HG03378 (cell line): Measurements from ENCODE around the gene POU3F3.

Source experiments
- ATAC-seq: cut with Tn5 transposase; IDR thresholded peaks from one replicate; pipeline ENCODE4 v1.9.1; 2021; ENCODE audit warnings: mild to moderate bottlenecking, moderate library complexity; ENCODE audit not compliant: unreplicated experiment

The POU3F3 gene

DNA sequence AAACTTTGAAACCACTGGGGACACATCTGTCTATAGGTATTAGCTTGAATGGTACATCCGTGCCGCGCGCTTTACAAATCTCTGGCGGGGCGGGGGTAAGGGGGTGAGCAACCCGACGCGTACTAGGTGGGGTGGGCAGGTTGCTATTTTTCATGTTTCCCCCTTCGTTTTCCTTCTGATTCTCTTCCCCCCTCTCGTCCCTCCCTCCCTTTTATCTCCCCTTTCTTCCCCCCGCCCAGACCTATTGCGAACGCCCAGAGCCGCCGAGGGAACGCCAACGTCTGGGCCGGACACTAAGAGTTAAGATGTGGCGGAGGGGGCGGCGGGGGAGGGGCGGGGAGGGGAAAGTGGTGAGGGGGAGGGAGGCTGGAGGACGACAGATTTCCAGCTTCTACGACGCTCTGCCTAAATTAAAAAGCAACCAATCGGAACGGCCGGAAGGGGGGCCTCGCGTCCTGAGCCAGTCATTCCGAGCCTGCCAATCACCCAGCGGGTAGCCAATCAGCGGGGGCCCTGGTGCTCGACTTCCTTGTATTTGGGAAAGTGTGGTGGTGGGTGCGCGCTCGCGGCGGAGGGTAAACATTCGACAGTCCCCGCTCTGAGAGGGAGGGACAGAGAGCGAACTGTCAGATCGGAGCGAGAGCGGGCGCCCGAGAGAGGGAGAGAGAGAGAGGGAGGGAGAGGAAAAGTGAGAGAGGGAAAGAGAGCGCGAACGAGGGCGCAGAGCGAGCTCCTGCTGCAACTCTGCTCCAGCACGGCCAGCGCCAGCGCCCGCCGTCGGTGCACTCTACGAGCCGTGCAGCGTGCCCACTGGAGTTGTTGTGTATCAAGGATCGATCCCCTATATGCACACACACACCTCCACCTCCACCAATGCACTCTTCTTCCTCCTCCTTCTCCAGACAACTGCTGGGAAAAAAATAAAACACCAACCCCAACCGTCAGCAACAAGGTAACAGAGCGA lies at the start of gene POU3F3:
Gene POU3F3, plus strand, starts transcription at position 582 of the 964 bp plus-strand sequence. CDS start 1,396 bp downstream, outside the sequence.
- no peak for ATAC-seq

DNA sequence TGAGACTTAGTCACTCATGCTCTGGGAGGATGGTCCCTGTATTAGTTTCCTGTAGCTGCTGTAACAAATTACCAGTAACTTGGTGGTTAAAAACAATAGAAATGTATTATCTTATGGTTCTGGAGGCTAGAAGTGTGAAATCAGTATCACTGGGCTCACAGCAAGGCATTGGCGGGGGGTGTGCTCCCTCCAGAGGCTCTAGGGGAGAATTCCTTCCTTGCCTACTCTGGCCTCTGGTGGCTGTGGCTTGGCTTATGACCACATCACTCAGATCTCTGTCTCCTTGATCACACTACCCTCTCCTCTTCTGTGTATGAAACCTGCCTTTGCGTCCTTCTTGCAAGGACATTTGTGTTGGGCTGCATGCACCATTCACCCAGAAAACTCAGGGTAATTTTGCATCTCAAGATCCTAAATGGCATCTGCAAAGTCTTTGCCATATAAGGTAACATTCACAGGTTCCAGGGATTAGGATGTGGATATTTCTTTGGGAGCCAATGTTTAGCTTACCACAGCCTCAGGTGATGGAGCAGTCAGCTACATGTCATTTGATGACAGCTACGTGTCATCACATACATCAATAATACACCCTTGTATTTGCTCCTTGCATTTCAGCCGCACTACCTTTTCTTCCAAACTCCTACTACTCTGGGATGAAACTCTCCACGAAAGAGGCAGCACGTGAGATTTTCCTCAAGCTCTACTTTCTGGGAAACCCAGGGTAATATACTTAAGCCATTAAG lies 49.6 kb upstream of the POU3F3 start:
- ATAC-seq: no peak

DNA sequence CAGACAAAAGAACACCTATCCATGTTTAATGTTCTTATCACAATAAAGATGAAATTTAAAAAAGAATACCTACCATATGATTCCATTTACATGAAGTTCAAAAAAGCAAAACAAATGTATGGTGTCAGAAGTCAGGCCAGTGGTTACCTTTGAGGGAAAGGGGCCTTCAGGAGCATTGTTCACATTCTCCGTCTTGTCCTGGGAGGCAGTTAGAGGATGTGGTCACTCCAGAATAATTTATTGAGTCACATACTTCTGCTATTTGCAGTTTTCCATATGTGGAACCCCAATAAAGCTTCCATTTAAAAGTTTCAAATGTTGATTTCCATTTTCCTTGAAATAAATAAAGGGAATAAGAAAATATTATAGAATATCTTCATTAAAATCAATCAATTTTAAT lies 41.6 kb upstream of the POU3F3 start:
- ATAC-seq: no peak

DNA sequence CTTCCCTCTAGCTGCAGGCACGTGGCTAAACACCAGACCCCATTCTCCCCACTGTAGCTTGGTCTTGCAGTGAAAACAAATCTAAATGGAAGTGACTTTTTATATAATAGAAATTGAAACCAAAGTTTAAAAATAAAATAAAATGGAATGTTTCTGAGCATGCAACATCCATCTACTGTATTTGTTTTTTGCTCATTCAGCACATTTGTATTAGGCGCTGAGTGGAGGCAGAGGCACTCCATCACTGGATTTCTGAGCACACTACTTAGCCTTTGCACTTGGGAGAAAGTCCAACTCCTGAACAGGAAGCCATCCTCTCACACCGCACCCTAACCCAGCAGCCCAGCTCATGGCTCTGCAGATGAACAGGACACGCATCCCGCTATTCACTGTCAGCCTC lies 37.8 kb upstream of the POU3F3 start:
- ATAC-seq: no peak

DNA sequence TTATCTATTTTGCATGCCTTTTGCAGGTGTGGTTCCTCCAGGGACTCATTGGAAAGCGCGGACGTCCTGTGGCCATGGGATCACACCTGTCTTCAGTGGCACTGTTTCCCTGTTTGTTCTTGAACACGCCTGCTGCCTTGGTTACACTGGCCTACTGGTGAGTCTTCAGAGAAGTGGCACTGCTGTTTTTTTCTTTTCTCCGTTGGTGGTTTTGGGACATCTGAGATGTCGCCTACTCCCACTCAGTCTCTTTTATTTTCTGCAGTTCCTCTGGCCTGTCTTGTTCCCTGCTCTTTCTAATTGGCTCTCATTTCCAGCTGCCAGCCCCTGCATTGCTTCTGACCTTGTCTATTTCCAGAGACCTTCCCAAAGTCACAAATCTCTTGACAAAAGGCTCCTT lies 35.7 kb upstream of the POU3F3 start:
- ATAC-seq: no peak

DNA sequence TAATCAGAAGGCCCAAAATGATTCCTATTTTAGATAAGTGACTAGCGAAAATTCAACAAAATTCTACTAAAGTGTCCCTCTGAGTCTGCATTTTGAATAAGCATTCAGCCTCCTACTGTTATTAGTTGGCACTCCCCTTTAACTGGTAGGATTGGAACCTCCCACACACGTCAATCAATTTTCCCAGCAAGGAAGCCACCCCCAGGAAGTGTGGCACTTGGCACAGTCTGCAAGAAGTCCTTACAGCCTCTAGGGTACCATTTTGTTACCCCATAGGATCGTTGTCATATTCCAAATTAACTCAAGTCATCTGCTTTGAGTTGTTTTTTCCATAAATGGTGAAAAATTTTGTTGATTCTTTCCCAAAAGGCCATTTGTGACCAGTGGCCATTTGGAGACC lies 33.8 kb upstream of the POU3F3 start:
- no peak for ATAC-seq

DNA sequence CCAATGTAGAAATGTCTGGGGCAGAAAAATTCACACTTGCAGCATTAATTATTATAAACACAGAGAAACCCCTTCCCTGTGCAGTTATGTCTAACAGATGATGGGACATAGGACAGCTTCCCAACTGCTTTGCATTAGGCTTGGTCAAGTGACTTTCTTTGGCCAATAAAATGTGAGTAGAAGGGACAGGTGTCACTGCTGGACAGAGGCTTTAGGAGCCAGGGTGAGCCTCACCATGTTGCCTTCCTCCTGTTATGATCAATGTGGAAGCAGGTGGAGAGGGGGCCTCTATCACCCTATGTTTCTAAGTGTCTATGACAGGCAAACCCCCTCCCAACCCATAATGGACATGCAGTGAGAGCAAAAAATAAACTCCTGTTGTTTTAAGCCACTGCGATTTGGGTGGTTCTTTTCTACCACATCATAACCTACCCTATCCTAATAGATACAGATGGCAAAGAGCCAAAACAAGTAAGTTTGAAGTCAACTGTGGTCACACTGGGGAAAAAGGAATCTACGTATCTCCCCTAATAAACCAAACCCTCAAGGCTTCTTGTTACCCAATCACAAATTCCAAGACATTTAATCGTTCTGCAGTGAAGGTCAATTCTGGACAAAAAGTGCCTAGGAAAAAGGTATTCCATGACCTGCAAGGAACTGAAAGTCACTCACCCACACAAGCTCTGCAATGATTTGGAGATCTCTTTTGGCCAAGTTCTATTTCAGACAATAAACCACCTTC lies 28.6 kb upstream of the POU3F3 start:
- no peak for ATAC-seq

DNA sequence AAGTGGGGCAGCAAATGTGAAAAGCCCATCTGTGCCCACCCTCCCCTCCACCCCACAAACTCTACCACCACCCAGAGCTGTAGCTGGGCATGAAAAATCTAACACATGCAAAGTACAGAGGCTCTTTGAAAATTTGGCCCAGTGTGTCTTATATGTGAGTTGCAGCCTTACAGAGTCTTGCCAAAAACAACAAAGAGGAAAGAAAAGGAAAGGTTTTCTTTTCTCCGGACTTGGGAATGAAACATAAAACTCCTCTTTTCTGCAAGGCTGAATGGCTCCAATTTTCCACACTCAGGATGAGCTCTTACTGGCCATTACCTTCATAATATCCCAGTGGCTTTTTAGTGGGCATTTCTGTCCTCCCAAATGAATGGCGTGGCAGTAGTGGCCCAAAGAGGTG lies 27.9 kb upstream of the POU3F3 start:
- no peak for ATAC-seq

DNA sequence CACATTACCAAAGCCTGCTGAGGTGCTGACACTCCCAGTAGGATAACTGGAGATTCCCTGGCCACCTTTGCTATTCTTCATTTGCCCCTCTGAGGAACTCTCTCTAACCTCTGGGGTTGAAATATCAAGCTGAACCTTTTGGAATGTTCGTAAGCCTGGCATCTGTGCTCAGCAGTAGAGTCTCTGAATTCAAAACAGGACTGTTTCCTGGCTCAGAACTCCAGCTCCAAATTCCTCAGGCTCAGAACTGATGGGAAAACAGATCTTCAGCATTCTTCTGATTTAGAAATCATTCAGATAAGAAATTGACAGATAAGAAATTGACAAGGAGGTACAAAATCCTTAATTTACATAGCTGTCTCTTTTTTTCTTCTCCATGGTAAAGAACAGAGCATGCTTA lies 22.2 kb upstream of the POU3F3 start:
- ATAC-seq: no peak

DNA sequence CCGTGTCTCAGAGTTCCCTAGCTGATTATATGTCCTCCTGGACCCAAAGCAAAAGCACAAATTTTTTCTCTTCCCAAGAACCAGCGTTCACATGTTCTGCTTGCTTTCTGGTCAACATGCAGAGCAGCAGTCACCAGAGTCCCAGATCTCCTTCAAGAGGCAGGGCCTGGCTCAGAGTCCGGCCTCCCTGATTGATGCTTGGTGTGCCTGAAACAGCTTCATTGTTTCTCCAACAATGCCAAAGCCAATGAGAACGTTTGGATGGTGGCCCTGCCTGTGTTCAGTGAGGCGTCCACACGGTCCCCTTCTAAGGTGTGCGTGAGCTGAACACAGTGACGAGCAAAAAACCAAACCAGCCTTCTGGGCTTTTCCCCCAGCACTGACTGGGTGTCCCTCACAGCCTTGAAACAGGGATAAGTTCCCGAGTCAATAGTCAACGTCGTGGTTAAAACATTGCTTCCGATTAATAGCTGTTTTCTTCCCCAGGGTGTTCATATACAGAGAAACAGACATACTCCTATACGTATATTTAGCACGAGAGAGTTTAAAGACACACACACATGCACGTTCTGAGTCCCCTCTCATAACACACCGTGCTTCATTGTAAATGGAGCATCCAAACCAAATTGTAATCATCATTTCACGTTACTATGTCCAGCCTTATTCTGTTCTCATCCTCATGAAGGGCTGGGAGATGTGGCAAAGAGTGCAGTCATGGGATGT lies 19.3 kb upstream of the POU3F3 start:
- no peak for ATAC-seq

DNA sequence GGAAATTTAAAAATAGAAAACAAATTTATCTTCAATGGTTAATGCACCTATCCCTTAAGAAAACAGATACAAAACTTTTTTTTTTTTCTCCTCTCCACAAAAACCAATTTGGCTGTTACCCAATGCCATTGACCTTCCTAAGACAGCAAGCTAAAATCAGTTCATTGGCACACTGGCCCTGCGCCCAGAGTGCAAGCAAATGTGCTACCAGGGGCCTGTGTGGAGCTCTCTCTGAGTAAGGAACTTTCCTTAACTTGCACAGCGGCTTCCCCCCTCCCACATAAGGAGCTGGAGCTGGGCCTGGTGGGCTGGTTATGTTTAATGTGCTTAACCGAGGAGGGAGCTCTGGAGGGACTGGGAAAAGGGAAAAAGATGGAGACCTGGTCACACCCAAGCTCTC lies 17.6 kb upstream of the POU3F3 start:
- no peak for ATAC-seq

DNA sequence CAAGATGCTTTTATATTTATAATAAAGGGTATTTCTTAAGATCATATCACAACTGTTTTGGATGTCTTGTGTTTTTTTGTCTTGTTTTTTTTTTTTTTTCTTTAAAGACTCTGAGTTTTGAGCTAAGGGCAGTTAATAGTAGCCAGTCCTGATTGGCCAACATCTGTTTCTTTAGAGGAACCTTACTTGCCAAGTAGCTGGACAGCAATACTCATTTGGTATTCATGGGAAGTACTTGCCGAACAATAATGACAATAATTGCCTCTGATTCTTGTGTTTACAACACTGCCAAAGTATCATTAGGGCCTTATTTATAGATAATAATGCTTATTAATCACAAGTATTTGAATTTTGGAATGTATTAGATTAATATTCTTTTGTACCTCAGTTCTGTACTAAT lies 17.1 kb upstream of the POU3F3 start:
- no peak for ATAC-seq

DNA sequence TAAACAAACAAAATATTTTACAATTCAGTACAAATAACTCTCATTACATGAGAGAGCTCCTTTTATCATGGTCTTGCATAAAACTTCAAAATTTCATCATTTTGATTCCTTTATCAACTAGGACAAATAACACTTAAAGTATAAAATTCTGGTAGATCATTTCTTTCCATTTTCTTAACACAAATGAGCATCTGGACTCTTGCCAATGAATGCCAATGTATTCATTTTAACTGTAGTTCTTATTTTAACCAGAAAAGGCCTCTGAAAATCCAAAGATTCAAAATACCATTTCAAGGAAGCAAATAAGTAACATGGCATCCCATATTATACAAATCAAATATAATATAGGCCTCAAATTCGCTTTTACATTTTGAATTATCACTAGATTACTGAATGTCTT lies 13.8 kb upstream of the POU3F3 start:
- ATAC-seq: no peak

DNA sequence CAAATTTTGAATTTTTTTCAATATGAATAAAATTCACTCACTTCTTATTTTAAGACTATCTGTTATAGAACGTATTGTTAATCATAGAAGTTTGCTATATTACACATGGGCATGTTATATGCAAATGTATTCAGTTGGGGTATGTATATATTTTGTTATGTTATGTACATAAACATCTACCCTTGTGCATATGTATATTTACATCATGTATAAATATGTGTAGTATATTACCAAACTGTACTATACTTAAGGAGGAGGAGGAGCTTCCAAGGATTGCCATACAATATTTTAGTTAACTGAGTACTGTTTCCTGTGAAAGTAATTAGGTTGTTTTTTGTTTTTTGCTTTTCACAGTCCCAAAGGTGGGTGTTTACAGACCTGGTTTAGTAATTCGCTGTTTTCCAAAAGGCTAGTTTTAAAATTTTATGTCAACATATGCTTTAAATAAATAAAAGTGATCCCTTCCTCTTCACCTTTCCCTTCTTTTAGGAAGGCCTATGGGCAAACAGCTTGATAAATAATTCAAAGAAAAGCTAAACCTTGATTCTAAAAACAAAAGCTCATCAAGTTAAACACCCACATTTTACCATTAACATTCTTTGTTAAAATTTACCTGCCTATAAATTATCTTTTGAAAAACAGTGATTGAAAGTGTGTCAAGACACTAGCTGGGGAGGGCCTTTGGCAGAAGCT lies 12.9 kb upstream of the POU3F3 start:
- no peak for ATAC-seq

DNA sequence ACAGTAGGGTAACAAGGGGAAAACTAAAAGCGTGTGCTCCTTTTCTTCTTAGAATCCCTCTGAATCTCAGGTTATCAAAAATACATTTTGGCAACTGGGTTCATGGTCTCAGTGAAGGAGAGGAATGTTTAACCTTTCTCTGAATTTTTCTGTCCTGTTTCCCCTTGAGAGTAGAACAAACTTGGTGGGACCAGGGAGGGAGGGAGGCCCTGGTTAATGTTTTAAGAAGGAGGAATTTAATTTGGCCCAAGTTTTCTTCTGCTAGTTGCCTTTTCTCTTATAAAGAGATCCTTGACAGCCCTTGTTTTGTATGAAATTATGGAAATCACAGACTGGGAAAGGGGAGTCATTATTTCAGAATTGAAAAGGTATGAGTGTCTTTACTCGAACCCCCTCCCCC lies 12.2 kb upstream of the POU3F3 start:
- no peak for ATAC-seq

DNA sequence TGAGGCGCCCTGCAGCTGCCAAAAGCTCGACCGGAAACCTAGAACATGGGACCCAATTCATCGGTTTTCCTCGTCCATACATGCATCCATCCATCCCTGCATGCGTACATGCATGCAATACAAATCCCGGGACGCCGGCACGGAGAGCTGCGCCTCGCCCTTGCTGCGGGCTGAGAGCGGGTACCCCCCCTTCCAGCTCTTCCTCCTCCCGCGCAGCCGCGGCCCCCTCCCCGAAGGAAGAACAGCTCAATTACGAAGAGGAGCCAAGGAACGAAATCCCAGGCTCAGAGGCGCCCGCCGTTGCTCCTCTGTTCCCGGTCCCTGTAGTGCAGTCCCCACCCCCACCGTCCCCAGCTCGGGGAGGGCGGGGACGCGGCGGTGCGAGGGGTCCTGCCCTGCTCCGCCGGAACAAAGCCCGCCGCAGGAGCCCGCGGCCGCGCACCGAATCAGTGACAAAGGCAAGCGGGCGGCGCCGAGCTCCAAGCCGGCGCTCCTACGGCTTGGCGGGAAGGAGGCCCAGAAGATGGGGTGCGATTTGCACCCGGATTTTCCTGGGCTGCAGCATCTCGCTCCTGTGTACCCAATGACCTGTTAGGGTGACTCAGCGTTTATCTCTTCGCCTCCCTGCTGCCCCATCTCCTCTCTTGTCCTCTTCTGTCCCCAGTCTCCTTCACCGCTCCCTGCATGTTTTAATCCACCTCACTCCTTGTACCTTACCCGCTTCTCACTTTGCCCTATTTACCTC lies 8.9 kb upstream of the POU3F3 start:
- no peak for ATAC-seq

DNA sequence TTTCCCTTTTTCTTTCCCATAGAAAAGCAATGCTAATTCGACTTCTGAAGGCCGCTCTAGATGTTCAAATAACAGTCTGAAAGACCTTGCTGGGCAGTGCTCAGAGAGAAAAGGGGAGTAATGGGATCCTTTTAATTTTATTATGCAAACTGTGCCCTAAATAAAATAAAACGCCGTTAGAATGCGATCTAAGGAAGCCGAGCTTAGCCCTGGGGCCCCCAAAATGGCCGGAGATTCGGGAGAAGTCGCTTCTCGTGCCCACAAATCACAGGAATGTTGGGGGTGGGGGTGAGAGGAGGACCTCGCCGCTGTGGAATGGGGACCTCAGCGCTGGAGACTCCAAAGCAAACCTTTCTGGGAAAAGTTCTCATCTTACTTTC lies 8.4 kb upstream of the POU3F3 start:
- ATAC-seq: no peak

DNA sequence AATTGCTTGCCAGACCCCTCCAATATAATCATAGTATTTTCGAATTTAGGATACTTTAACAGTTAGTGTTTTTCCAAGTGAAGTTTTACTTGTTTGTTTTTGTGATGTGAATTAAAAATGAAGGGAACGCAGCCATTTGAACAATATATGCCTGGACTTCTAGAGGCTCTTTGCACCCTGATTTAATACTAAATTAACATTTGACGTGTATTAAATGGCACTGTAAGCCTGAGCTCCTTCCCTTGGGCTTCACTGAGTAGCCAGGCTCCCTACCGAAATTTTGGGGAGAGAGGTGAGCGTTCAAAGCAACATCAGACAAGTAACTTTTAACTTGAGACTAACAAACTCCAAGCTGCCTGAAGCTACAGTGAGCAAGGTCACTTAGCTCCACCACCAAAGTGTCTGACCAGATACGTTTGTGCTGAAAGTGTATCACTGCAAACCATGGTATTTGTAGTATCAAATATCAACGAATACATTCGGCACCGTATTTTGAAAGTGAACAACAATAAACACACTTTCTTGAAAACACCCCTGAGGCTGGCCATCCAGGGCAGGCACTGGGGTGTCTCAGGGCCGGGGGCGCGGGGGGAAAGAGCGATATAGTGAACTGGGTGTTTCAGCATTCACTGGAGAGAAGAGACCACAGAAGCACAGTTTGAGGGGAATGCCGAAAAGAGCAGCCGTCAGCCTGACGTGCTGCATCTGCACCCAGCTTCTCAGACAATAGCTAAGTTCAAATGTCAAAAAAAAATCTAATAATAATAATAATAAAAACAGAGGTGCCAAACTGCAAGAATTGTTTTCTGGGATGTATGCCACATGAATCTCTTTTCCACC lies 7.7 kb upstream of the POU3F3 start:
- ATAC-seq: no peak
